Stimulated activated CD4-positive, alpha-beta T cell treated with anti-CD3 and anti-CD28 coated beads, Interleukin-4, amount 100 ng/mL, for 48 hours (primary cell): ENCODE measurements around the gene PROSER2.

Source experiments
- DNase-seq, 2 donors: peaks; one replicate each; pipeline ENCODE4 v3.0.0-alpha.2; 2020; ENCODE audit warnings: low read depth in 2 of 2

The PROSER2 gene

GRCh38 chr10:11866199-11866925, 43.2 kb downstream of the PROSER2 start:
- no peak for DNase-seq

- DNase-seq = no peak
Observed at GRCh38 chr10:11869219-11869618, 46.1 kb downstream of the PROSER2 start.

- DNase-seq = no peak
Observed at GRCh38 chr10:11869743-11870460, 46.7 kb downstream of the PROSER2 start.

GRCh38 chr10:11870461-11870780, 47.3 kb downstream of the PROSER2 start:
- no peak for DNase-seq

- DNase-seq = no peak
Observed at GRCh38 chr10:11870900-11871400, 47.8 kb downstream of the PROSER2 start.

- DNase-seq = no peak
Observed at GRCh38 chr10:11871466-11871865, 48.3 kb downstream of the PROSER2 start.

- DNase-seq = peak; percentile 34 to 37
Observed at GRCh38 chr10:11874568-11875493, 51.7 kb downstream of the PROSER2 start.

- DNase-seq = no peak
Observed at GRCh38 chr10:11875494-11876281, 52.5 kb downstream of the PROSER2 start.

GRCh38 chr10:11876324-11876723, 53.2 kb downstream of the PROSER2 start:
- no peak for DNase-seq

- no peak for DNase-seq
Observed at GRCh38 chr10:11876805-11877590, 53.8 kb downstream of the PROSER2 start.

GRCh38 chr10:11877591-11877905, 54.4 kb downstream of the PROSER2 start:
- no peak for DNase-seq

GRCh38 chr10:11878776-11879175, 55.6 kb downstream of the PROSER2 start:
- no peak for DNase-seq

GRCh38 chr10:11879387-11880094, 56.4 kb downstream of the PROSER2 start:
- no peak for DNase-seq

GRCh38 chr10:11880151-11881029, 57.2 kb downstream of the PROSER2 start:
- DNase-seq = no peak

- DNase-seq = no peak
Observed at GRCh38 chr10:11881030-11881476, 57.9 kb downstream of the PROSER2 start.

- no peak for DNase-seq
Observed at GRCh38 chr10:11881477-11882417, 58.6 kb downstream of the PROSER2 start.

- DNase-seq = no peak
Observed at GRCh38 chr10:11882646-11883375, 59.7 kb downstream of the PROSER2 start.
